ENCODE results near the gene SRI.

The SRI gene

GRCh38 chr7:88243345-88243909 is 23.6 kb upstream of the SRI start:
- DNase-seq (ENCODE audit: low read depth), result no peak

DNA sequence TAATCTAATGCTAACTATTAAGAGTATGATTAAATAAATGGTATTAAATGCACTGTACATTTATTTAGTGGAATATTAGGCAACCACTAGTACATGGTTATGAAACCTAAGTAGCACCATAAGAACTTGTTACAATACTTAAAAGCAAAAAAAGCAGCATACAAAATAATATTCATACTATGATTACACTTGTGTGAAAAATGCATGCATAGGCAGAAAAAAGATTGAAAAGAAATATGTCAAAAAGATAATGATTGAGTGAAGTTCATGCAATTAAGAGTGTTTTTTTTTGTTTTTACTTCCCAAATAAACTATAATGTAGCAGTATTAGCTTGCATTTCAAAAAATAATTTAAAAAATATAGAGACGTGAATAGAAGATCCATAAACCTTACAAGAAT is 20.0 kb upstream of the SRI start:
- no peak for TF ChIP-seq CTCF (conservative IDR thresholded peaks at IDR 0.05; ENCODE audit: low read depth, low read length)
- H3K4me3 ChIP-seq (ENCODE audit: low read length), result no peak overlapping the region
- DNase-seq (ENCODE audit: low read depth), result no peak

More at GRCh38 chr7:88243345-88243909, 23.6 kb upstream of the SRI start:
- TF ChIP-seq CTCF (conservative IDR thresholded peaks at IDR 0.05; ENCODE audit: low read depth, low read length), result peak; percentile 70
- no peak overlapping the region for H3K4me3 ChIP-seq (ENCODE audit: low read length)

DNA sequence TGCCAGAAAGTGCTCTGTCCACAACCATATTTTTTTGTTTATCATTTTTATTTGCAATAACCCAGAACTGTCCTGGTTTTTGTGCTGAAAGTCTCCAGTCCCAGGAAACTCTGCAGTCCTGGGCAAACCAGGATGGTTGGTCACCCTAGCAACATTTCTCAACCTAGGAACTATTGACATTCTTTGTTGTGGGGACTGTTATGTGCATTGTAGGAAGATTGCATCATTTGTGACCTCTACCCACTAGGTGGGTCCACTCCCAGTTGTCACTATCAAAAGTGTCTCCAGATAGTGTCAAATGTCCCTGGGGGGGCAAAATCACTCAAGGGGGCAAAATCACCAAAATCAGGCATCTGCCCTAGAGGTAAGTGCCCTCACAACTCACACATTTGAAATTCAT is 14.0 kb upstream of the SRI start:
- no peak for TF ChIP-seq CTCF (conservative IDR thresholded peaks at IDR 0.05; ENCODE audit: low read depth, low read length)
- H3K4me3 ChIP-seq (ENCODE audit: low read length), result no peak overlapping the region
- DNase-seq (ENCODE audit: low read depth), result no peak

DNA sequence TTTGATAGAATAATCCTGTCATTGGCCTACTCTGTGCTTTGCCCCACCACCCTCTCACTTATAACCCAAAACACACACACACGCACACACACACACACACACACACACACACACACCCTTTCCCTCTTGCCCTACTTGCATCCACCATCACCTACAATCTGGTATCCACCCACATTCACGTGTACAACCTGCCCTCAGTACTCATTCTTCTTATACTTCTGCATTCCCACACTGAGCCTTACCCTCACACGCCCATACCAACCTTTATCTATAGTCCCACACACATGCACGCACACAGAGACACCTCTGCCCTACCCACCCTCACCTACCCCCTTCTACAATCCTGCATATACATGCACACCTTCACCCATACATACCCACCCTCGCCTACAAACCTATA is 10.8 kb upstream of the SRI start:
- DNase-seq (ENCODE audit: low read depth), result no peak
- TF ChIP-seq CTCF (conservative IDR thresholded peaks at IDR 0.05; ENCODE audit: low read depth, low read length), result no peak
- no peak overlapping the region for H3K4me3 ChIP-seq (ENCODE audit: low read length)

GRCh38 chr7:88229302-88229995 is 9.6 kb upstream of the SRI start:
- no peak overlapping the region for H3K4me3 ChIP-seq (ENCODE audit: low read length)

GRCh38 chr7:88226886-88227516 is 7.2 kb upstream of the SRI start:
- no peak overlapping the region for H3K4me3 ChIP-seq (ENCODE audit: low read length)
- TF ChIP-seq CTCF (conservative IDR thresholded peaks at IDR 0.05; ENCODE audit: low read depth, low read length), result no peak
- DNase-seq (ENCODE audit: low read depth), result peak; percentile 47

More at GRCh38 chr7:88229302-88229995, 9.6 kb upstream of the SRI start:
- no peak for DNase-seq (ENCODE audit: low read depth)
- TF ChIP-seq CTCF (conservative IDR thresholded peaks at IDR 0.05; ENCODE audit: low read depth, low read length), result no peak

DNA sequence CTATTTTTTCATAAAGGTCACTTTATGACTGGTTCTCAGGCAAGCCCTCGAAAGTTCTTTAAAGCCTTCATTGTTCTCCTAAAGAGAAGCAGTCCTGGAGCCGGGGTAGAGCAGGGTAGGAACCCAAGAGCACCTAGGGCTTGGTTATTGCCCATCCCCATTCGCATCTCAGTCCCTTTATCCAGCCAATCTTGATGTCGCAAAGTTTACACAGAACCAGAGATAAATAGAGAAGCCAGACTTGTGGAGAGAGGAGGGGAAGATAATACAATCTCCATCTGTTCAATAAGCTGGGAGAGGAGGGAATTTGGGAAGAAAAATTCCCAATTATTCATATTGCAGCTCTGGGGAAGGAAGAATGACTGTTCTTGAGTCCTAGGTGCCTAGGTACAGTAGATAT is 6.4 kb upstream of the SRI start:
- no peak for TF ChIP-seq CTCF (conservative IDR thresholded peaks at IDR 0.05; ENCODE audit: low read depth, low read length)

More for the DNA sequence above, 6.4 kb upstream of the SRI start:
- DNase-seq (ENCODE audit: low read depth), result no peak
- H3K4me3 ChIP-seq (ENCODE audit: low read length), result no peak overlapping the region

All from retinal pigment epithelial cell (primary cell).